GM19099 (cell line): Measurements from ENCODE around the gene PDCD11.

Experiments
- POLR2A ChIP-seq: IDR thresholded peaks from 3 replicates; pipeline ENCODE4 v1.6.1; 2011; ENCODE audit warnings: low read depth; ENCODE audit not compliant: insufficient read length; ENCODE audit errors: extremely low read depth

PDCD11 gene

DNA sequence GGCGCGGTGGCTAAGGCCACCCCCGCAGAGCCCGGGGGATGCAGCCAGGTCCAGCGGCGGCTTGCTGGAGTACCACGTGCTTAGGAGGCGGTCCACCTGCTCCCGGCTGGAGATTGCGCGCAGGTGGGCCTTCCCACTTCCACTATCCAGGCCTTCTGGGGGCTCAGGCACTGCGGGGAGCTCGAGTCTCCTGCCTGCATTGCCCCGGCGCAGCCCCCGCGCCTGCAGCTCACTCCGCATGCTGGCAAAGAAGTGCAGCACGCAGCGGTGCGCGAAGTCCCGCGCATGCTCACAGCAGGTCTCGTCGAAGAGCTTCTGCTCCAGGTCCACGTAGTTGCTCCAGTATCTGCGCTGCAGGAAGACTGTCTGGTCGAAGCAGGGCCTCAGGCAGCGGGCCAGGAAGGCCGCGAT, 76.8 kb downstream of the PDCD11 start:
- no peak for TF ChIP-seq POLR2A

DNA sequence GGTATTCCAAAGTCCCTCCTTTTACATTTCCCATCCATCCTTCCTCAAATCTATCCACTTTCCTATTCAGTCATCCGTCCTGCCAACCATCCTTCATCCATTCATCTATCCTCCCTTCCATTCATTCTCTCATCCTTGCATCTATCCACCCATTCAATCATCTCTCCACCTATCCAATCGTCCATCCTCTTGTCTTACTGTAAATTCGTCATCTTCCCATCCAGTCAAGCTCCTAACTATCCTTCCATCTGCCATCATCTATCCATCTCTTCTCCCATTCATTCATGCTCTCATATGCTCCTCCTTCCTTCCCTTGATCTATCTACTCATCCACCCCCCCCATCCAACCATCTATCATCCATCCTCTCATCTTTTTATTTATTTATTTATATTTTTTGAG, 77.7 kb downstream of the PDCD11 start:
- no peak for TF ChIP-seq POLR2A

DNA sequence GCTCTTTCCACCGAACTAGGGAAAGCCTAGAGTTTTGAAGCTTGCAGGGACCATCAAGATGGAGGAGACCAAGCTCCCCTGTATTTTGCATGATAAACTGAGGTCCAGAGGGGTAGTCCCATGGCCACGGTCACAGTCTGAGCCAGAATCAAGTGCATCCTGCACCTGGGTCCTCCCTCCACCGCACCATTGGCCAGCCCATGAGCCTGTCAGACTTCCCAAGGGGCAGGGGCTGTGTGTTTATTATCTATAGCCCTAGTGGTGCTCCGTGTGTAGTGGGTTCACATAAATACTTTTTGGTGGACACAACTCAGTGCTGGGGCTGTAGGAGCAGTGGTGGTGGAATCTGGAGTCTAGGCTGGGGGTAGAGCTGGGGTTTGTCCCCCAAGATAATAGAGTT, 79.0 kb downstream of the PDCD11 start:
- TF ChIP-seq POLR2A = no peak

DNA sequence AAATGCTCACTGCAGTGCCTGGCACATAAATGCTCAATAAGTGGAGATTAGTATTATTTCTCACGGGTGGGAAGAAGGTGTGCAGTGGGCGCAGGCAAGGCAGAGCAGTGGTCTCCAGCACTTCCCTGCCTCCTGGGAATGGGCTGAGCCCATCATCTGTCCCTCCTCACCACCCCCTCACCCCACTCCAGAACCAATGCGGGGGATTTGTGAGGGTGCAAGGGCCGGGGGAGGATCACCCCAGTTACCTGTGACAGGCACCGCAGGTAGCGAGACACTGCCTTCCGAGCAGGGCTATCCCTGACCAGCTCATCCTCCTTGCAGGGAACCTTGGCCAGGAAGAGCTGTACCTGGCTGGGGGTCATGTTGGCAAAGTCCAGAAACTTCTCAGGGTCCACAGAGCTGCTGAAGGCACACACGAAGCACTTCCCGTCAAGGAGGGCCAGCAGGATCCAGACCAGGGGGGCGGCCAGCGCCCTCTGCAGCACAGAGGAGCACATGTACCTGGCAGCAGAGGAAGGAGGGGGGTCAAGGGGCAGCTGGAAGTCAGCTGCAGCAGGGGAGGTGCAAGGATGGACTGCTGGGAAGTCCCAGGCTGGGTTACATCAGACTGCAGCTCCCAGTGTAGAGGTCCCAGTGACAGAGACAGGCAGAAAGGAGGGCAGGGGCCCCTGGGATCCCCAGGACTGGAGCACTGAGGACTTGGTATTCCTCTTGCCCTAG, 79.8 kb downstream of the PDCD11 start:
- TF ChIP-seq POLR2A = no peak

DNA sequence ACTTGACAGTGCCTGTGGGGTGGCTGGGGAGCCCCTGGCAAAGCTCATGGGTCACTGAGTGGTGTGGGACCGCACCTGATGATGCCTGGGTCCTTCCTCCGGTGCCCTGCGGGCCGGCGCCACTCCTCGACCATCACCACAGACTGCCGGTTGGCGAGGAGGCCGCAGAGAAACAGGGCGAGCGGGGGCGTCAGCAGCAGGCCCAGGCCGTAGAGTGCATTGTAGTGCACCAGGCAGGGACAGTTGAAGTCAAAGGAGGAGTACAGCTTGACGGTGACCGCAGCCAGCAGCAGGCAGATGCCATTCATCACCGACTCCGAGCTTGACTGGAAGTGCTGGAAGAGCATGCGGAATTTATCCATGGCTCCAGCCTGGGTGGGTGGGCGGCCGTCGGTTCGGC, 82.2 kb downstream of the PDCD11 start:
- no peak for TF ChIP-seq POLR2A

DNA sequence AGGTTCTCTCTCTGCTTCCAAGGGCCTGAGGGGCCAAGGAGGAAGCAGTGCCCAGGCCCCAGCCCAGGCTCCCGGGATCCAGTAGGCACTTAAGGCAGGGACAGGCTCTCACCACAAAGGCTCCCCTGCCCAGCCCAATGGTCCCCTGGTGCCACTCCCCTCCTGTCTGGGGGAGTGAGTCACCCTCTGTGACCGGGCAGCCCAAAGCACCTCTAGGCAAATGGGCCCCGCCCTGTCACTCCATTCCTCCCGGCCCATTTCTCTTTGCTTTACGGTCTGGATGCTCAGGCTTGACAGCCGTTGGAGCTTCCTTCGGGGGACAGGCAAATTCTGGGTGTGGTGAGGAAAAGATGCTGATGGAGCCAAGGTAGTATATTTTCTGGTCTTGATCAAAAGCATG, 82.7 kb downstream of the PDCD11 start, which contains the start of gene CALHM3:
TSS of gene CALHM3 (minus strand) at position 106 of the 400 bp plus-strand sequence. CDS start 208 bp downstream, outside the sequence.
- no peak for TF ChIP-seq POLR2A

DNA sequence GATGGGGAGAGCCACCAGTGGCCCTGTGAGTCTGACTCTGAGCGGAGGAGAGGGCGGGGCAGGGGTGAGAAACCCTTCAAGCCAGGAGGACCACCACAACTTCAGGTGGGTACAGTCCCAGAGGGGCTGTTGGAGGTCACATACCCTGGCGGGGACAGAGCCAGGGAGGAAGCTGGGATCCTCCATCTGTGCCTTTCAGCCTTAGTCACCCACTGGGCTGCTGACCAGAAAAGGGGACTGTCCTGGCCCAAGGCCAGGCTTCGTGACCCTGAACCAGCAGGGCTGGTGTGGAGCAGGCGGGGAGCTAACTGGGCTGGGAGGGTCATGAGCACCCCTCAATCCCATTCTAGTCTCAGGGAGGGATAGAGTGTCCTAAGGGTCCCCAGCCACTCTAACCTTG, 84.1 kb downstream of the PDCD11 start:
- TF ChIP-seq POLR2A = no peak

DNA sequence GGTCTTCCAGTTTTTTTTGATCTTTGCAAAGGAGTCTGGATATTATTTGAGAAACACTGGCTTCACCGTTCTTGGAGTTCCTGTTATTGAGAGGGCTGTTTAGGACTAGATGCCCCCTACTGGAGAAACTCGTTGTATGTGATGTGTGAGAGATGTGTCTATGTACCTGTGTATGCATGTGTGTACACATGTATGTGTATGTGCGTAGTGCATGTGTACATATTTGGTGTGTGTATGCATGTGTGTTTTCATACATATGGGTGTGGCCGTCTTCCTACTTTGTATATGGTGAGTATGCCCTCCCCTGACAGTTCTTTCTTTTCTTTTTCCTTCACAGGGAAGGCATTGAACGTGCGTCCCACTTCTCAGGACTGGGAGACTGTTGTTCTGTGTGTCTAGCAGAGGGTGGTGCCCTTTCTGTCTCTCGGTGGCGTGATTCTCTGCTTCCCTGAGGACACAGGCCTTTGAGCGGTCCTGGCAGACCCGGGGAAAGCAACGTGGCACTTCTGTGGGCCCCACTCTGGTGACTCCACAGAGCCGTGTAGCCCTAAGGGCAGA, 85.6 kb downstream of the PDCD11 start:
- no peak for TF ChIP-seq POLR2A

DNA sequence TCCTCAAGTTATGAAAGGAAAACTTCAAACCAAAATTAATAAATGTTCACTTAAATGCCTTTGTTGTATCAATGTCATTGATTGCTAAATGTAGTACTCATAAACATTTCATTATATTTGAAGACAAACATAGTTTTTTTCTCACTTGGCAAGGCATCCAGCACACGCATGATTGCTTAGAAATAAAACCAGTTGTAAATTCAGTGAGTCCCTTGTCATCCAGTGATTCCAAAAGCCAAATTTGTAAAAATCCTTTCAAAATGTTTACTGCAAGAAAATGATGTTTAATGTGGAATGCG, 90.9 kb downstream of the PDCD11 start:
- no peak for TF ChIP-seq POLR2A

DNA sequence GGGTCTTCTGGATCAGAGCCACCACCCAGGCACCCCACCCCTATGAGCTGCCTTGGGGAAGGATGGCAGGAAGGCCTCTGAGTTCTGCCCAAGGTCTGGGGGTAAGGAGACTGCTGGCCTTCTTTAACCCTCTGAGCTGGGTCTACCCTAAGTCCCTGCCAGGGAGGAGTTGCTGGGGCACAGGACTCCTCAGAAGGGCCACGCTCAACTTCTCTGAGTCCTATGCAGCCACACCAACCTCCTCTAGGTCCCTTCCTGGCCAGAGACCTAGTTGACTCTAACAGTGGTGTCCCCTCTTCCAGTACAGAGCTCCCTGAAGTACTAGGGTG, 94.5 kb downstream of the PDCD11 start:
- no peak for TF ChIP-seq POLR2A

DNA sequence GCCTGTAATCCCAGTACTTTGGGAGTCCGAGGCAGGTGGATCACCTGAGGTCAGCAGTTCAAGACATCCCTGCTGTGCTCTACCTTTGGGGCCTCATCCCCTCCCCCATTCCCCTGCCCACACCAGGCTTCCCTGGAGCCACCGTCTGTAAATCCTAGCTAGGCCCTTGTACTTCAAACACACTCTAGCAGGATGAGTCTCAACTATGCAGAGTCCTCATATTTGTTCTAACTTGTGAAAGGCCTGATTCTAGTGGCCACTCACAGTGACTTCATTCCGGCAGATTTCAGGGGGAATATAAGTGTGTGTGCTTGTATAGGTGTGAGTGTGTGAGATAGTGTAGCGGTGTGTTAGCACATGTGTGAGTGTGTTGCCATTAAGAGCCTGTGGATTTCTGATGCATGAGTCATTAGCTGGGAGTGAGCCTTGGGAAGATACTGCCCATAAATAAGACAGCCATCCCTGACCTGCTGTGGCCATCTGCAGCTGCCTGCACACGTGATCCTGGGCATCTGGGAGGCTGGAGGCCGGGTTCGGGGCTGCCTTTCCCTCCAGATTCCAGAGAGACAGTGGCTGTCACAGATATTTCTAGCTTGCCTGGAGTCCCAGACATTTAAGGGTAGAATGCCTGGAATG, 95.4 kb downstream of the PDCD11 start:
- TF ChIP-seq POLR2A = no peak

DNA sequence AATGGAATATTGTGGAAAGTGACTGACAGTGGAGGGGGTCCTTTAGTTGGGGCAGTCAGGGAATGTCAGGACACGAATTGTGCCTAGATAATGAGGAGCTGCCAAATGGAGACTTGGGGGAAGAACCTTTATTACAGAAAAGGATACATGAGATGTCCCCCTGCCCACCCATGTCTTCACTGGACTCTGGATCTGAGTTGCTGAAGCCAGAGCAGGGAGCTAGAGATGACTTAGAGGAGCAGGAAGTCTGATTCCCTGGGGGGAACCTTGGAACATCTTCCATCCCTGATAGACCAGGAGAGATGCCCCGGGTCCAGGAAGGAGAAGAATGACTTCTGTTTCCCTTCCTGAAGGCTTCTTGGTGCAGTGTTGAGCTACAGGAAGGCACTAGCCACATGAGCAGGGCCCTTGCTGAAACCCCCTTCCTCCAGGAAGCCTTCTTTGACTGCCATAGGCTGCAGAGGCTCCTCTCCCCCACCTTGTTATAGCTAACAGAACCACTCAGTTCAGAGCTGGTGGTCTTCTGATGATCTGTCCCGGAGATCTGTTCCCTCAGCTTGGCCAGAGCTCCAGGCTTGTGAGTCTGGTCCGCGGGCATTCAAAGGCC, 96.3 kb downstream of the PDCD11 start:
- TF ChIP-seq POLR2A = no peak

DNA sequence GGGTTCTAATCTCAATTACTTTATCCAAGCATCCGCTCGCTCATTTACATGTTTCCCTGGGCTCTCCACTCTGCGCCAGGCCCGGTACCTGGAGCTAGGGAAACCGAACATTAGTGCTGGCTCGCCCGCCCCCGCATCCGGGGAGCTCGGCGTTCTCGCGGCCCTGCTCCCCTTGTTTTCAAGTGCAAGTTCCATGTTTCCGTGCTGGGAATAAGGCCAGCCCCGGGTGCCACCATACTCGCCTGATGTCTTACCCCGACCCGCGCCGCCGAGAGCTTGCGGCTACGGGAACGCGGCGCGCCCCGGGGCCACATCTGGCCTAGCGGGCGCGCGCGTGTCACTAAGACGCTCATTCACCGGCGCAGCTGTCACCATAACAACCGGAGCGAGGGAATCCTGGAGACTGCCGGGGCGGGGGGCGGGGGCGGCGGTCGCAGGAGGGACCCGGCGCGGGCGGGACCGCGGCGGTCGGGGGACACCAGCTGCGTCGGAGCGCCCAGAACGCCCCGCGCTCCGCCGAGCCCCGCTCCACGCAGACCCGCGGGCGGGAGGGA, 97.0 kb downstream of the PDCD11 start, which contains the start of gene NEURL1:
TSS of gene NEURL1 (plus strand) at position 344 of the 554 bp plus-strand sequence. CDS start 683 bp downstream, outside the sequence.
- TF ChIP-seq POLR2A = no peak

DNA sequence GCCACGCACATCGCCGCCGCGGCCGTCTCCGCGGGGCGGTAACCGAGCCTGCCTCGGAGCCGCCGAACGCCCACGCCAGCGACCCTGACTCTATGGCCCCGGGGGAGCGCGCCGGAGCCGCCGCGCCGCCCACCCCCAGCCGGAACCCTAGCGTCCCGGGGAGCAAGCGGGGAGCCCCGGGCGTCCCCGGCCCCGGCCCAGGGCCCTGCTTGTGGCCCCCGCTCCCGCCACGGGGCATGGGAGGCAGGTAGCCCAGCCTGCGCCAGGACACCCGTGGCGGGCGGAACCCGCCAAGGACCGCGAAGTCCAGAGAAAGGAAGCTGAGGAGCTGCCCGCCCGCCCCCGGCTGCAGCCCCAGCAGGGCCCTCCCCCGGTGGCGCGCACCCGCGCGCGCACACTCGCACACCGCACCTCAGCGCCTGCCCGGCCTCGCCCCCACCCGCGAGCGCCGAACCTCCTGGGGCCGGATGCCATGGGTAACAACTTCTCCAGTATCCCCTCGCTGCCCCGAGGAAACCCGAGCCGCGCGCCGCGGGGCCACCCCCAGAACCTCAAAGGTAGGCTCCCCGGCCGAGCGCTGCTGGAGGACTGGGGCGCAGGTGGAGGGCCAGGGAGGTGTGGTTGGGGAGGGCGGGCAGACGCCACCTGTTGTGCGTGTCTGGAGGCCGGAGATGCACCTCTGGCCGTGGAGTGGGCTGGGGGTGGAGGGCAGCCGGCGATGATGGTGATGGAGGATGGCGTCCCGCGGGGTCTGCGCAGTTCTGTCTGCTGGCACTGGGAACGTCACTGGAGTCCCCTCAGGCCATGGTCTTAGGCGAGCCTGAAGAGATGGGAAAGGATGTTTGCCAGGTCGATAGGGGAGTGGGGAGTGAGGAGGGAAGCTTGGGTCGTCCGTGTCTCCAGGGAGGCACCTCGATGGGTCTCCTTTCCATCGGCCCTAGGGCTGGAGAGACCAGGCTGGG, 97.8 kb downstream of the PDCD11 start:
- TF ChIP-seq POLR2A = no peak
